Measurements from ENCODE around the gene HPN.

DNA sequence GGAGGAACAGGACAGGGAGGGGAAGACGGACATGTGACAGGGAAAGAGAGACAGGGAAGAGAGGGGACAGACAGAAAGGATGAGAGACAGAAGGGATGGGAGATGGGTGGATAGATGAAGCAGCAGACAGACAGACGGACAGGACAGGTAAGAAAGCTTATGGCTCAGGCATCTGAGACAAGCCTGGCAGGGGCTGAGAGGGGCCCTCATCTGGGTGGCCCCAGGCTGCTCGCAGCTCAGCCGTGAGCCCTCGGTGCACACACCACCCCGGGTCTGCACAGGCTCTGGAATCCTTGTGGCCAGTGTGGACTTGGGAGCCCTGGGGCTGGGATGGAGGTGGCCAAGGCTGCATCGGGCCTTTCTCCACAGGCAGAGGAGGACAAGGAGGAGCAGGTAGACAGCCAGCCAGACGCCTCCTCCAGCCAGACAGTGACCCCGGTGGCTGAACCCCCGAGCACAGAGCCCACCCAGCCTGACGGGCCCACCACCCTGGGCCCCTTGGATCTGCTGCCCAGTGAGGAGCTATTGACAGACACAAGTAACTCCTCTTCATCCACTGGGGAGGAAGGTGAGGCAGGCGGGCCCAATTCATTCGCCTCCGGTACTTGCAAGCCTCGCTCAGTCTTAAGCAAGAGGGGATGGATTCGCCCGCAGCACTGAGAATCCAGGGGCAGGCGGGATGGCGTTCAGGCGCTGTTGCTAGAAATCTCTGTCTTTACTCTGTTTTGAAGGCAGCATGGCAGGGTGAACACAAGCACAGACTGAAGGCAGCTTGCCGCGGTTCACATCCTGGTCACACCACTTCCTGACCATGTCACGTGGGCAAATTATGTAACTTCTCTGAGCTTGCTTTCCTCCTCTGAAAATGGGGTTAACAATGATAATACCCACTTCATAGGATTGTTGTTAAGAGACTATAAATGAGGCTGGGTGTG lies 27.4 kb upstream of the HPN start:
- TF ChIP-seq, protein P1, sequence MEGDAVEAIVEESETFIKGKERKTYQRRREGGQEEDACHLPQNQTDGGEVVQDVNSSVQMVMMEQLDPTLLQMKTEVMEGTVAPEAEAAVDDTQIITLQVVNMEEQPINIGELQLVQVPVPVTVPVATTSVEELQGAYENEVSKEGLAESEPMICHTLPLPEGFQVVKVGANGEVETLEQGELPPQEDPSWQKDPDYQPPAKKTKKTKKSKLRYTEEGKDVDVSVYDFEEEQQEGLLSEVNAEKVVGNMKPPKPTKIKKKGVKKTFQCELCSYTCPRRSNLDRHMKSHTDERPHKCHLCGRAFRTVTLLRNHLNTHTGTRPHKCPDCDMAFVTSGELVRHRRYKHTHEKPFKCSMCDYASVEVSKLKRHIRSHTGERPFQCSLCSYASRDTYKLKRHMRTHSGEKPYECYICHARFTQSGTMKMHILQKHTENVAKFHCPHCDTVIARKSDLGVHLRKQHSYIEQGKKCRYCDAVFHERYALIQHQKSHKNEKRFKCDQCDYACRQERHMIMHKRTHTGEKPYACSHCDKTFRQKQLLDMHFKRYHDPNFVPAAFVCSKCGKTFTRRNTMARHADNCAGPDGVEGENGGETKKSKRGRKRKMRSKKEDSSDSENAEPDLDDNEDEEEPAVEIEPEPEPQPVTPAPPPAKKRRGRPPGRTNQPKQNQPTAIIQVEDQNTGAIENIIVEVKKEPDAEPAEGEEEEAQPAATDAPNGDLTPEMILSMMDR (IDR thresholded peaks at IDR 0.05): no peak
- no peak for TF ChIP-seq POLR2A (IDR thresholded peaks at IDR 0.05)
- no peak for TF ChIP-seq EP300 (IDR thresholded peaks at IDR 0.05)
- no peak for TF ChIP-seq POLR2AphosphoS5 (IDR thresholded peaks at IDR 0.05)
